GM23338 (cell line): ENCODE measurements around the gene HSDL1. TPM values are rescaled to one million over a fixed set of nuclear protein-coding genes. Genes with fewer than 3 reads are reported as not detected.

Experiments used
- ATAC-seq: fragments of 200-7000 bp; cut with Tn5 transposase; 3 replicates; pipeline ENCODE4 v1.9.1; 2020
- DNase-seq: peaks from one replicate; pipeline ENCODE4 v3.0.0-alpha.2; 2015; ENCODE audit warnings: low spot score
- H2AFZ ChIP-seq: fragments of 200-600 bp; sonication (generic); 2 replicates; pipeline ENCODE4 v1.8.0; 2016; ENCODE audit warnings: antibody characterized with exemption, mild to moderate bottlenecking, moderate library complexity
- H3F3A ChIP-seq: fragments of 200-600 bp; sonication (generic); replicated peaks from 2 replicates; pipeline ENCODE4 v1.8.0; 2017; ENCODE audit warnings: antibody characterized with exemption, mixed run types, low read depth
- H3K27ac ChIP-seq: fragments of 200-600 bp; sonication (generic); 2 replicates; pipeline ENCODE4 v1.6.1; 2016; ENCODE audit warnings: low read depth
- H3K27me3 ChIP-seq: fragments of 200-600 bp; sonication (generic); 2 replicates; pipeline ENCODE4 v1.8.0; 2016; ENCODE audit warnings: mild to moderate bottlenecking, mixed run types, moderate library complexity; ENCODE audit not compliant: insufficient read depth
- H3K36me3 ChIP-seq: fragments of 200-600 bp; sonication (generic); 2 replicates; pipeline ENCODE4 v1.8.0; 2016; ENCODE audit warnings: mild to moderate bottlenecking; ENCODE audit not compliant: insufficient read depth
- H3K4me1 ChIP-seq: fragments of 200-600 bp; sonication (generic); 2 replicates; pipeline ENCODE4 v1.8.0; 2016; ENCODE audit warnings: mild to moderate bottlenecking, moderate library complexity; ENCODE audit not compliant: insufficient read depth
- H3K4me2 ChIP-seq: fragments of 200-600 bp; sonication (generic); 2 replicates; pipeline ENCODE4 v1.7.1; 2017; ENCODE audit warnings: mixed run types
- H3K4me3 ChIP-seq: fragments of 200-600 bp; sonication (generic); 2 replicates; pipeline ENCODE4 v1.6.1; 2016; ENCODE audit warnings: mixed run types
- H3K79me2 ChIP-seq: fragments of 200-600 bp; sonication (generic); replicated peaks from 2 replicates; pipeline ENCODE4 v1.8.0; 2017; ENCODE audit warnings: mild to moderate bottlenecking; ENCODE audit not compliant: insufficient read depth
- H3K9me2 ChIP-seq: fragments of 200-600 bp; sonication (generic); 2 replicates; pipeline ENCODE4 v1.8.0; 2017; ENCODE audit not compliant: insufficient read depth
- H4K20me1 ChIP-seq: fragments of 200-600 bp; sonication (generic); replicated peaks from 2 replicates; pipeline ENCODE4 v1.8.0; 2017; ENCODE audit warnings: mild to moderate bottlenecking; ENCODE audit not compliant: insufficient read depth
- H3K27ac Mint-ChIP-seq: 2 replicates; pipeline ENCODE4 v1.8.0; 2020; ENCODE audit warnings: inconsistent platforms, mild to moderate bottlenecking, moderate library complexity, mixed read lengths
- H3K27me3 Mint-ChIP-seq: 3 replicates; pipeline ENCODE4 v1.8.0; 2022; ENCODE audit warnings: low read depth, mild to moderate bottlenecking, moderate library complexity, mixed read lengths, inconsistent platforms; ENCODE audit not compliant: insufficient read depth, poor library complexity
- H3K36me3 Mint-ChIP-seq: 3 replicates; pipeline ENCODE4 v1.8.0; 2021; ENCODE audit warnings: low read depth, mild to moderate bottlenecking, inconsistent platforms, moderate library complexity, mixed read lengths
- H3K4me1 Mint-ChIP-seq: 3 replicates; pipeline ENCODE4 v1.8.0; 2020; ENCODE audit warnings: mild to moderate bottlenecking, inconsistent platforms, mixed read lengths
- H3K4me3 Mint-ChIP-seq: 3 replicates; pipeline ENCODE4 v1.8.0; 2021; ENCODE audit warnings: moderate library complexity, mild to moderate bottlenecking, inconsistent platforms, mixed read lengths
- H3K9me3 Mint-ChIP-seq: 3 replicates; pipeline ENCODE4 v1.8.0; 2020; ENCODE audit warnings: moderate library complexity, mild to moderate bottlenecking, inconsistent platforms, mixed read lengths
- CREB1 ChIP-seq: fragments of 250-450 bp; sonication (Bioruptor Pico); IDR thresholded peaks from 2 replicates; pipeline ENCODE4 v1.5.0; 2020; ENCODE audit warnings: low read depth, mild to moderate bottlenecking, moderate library complexity
- CTCF ChIP-seq, 2 experiments: fragments of 200-600 bp in 1 of 2; sonication (generic) in 1 of 2; conservative IDR thresholded peaks; 2 replicates each; pipeline versions ENCODE4 v1.5.1 to v1.6.1; 2016 to 2017; ENCODE audit warnings: antibody characterized with exemption in 2 of 2, low read depth in 2 of 2, mild to moderate bottlenecking in 2 of 2, moderate library complexity in 1 of 2
- NANOG ChIP-seq: IDR thresholded peaks from 2 replicates; pipeline ENCODE4 v1.6.1; 2016; ENCODE audit warnings: antibody characterized with exemption, borderline replicate concordance
- POLR2AphosphoS5 ChIP-seq: IDR thresholded peaks from 2 replicates; pipeline ENCODE4 v1.6.1; 2016; ENCODE audit warnings: antibody characterized with exemption, low read depth
- ZNF331 ChIP-seq: fragments of 250-450 bp; sonication (Bioruptor Pico); IDR thresholded peaks from 2 replicates; pipeline ENCODE4 v1.5.0; 2020; ENCODE audit warnings: low read depth, mild to moderate bottlenecking, moderate library complexity
- polyA plus RNA-seq: library from polyadenylated mRNA; unstranded; fragments of >200 nt; fragmentation: Nextera tagmentation; extraction: Ambion mirVana; gene quantifications from 2 replicates; pipeline ENCODE4 v1.2.1, GENCODE V29; 2016
- total RNA-seq: library from RNA; depleted of rRNA; stranded (reverse); fragments of >200 nt; shearing (Covaris generic); gene quantifications from 2 replicates; pipeline ENCODE4 v1.2.3, GENCODE V29; 2014
- TF ChIP-seq, protein P1 (sequence below): fragments of 250-450 bp; sonication (Bioruptor Pico); IDR thresholded peaks from 2 replicates; pipeline ENCODE4 v1.5.0; 2020; ENCODE audit warnings: mild to moderate bottlenecking, moderate library complexity
- TF ChIP-seq, protein P2 (sequence below): IDR thresholded peaks from 2 replicates; pipeline ENCODE4 v1.6.1; 2016; ENCODE audit warnings: antibody characterized with exemption
- TF ChIP-seq, protein P3 (sequence below): IDR thresholded peaks from one replicate; pipeline ENCODE4 v1.6.1; 2018; ENCODE audit warnings: antibody characterized with exemption; ENCODE audit not compliant: unreplicated experiment

Gene HSDL1
- total and polyA plus RNA-seq, 2 experiments from 2014 or later, result 16.6 to 46.1 TPM

GRCh38 chr16:84075376-84075775, 69.6 kb downstream of the HSDL1 start (continued):
- TF ChIP-seq CTCF (conservative IDR thresholded peaks at IDR 0.05; ENCODE audit: low read depth in 2 of 2) (no peak), NANOG (no peak), ZNF331 (CRISPR knock-in tag) (no peak), POLR2AphosphoS5 (no peak), CREB1 (CRISPR knock-in tag) (no peak)
- TF ChIP-seq, protein P1, sequence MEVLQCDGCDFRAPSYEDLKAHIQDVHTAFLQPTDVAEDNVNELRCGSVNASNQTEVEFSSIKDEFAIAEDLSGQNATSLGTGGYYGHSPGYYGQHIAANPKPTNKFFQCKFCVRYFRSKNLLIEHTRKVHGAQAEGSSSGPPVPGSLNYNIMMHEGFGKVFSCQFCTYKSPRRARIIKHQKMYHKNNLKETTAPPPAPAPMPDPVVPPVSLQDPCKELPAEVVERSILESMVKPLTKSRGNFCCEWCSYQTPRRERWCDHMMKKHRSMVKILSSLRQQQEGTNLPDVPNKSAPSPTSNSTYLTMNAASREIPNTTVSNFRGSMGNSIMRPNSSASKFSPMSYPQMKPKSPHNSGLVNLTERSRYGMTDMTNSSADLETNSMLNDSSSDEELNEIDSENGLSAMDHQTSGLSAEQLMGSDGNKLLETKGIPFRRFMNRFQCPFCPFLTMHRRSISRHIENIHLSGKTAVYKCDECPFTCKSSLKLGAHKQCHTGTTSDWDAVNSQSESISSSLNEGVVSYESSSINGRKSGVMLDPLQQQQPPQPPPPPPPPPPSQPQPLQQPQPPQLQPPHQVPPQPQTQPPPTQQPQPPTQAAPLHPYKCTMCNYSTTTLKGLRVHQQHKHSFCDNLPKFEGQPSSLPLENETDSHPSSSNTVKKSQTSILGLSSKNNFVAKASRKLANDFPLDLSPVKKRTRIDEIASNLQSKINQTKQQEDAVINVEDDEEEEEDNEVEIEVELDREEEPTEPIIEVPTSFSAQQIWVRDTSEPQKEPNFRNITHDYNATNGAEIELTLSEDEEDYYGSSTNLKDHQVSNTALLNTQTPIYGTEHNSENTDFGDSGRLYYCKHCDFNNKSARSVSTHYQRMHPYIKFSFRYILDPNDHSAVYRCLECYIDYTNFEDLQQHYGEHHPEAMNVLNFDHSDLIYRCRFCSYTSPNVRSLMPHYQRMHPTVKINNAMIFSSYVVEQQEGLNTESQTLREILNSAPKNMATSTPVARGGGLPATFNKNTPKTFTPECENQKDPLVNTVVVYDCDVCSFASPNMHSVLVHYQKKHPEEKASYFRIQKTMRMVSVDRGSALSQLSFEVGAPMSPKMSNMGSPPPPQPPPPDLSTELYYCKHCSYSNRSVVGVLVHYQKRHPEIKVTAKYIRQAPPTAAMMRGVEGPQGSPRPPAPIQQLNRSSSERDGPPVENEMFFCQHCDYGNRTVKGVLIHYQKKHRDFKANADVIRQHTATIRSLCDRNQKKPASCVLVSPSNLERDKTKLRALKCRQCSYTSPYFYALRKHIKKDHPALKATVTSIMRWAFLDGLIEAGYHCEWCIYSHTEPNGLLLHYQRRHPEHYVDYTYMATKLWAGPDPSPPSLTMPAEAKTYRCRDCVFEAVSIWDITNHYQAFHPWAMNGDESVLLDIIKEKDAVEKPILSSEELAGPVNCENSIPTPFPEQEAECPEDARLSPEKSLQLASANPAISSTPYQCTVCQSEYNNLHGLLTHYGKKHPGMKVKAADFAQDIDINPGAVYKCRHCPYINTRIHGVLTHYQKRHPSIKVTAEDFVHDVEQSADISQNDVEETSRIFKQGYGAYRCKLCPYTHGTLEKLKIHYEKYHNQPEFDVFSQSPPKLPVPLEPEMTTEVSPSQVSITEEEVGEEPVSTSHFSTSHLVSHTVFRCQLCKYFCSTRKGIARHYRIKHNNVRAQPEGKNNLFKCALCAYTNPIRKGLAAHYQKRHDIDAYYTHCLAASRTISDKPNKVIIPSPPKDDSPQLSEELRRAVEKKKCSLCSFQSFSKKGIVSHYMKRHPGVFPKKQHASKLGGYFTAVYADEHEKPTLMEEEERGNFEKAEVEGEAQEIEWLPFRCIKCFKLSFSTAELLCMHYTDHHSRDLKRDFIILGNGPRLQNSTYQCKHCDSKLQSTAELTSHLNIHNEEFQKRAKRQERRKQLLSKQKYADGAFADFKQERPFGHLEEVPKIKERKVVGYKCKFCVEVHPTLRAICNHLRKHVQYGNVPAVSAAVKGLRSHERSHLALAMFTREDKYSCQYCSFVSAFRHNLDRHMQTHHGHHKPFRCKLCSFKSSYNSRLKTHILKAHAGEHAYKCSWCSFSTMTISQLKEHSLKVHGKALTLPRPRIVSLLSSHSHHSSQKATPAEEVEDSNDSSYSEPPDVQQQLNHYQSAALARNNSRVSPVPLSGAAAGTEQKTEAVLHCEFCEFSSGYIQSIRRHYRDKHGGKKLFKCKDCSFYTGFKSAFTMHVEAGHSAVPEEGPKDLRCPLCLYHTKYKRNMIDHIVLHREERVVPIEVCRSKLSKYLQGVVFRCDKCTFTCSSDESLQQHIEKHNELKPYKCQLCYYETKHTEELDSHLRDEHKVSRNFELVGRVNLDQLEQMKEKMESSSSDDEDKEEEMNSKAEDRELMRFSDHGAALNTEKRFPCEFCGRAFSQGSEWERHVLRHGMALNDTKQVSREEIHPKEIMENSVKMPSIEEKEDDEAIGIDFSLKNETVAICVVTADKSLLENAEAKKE, result no peak

- Histone ChIP-seq H2AFZ (no peak overlapping the region), H3K36me3 (no peaks in the 10 kb centered on the region), H3K9me2 (no peaks in the 10 kb centered on the region), H3K79me2 (no peaks in the 10 kb centered on the region), H3K4me3 (no peak overlapping the region), H3F3A (no peaks in the 10 kb centered on the region), H3K27ac (no peak overlapping the region), H3K4me1 (no peaks in the 10 kb centered on the region), H3K4me2 (no peak overlapping the region), H3K27me3 (no peaks in the 10 kb centered on the region), H4K20me1 (no peaks in the 10 kb centered on the region)
- ATAC-seq, result no peak
- Mint-ChIP-seq H3K27ac (no peak overlapping the region), H3K4me1 (no peaks in the 10 kb centered on the region), H3K4me3 (no peak overlapping the region), H3K9me3 (no peaks in the 10 kb centered on the region), H3K27me3 (no peaks in the 10 kb centered on the region), H3K36me3 (peaks cover 31% of the 10 kb centered on the region)
- TF ChIP-seq, protein P2, sequence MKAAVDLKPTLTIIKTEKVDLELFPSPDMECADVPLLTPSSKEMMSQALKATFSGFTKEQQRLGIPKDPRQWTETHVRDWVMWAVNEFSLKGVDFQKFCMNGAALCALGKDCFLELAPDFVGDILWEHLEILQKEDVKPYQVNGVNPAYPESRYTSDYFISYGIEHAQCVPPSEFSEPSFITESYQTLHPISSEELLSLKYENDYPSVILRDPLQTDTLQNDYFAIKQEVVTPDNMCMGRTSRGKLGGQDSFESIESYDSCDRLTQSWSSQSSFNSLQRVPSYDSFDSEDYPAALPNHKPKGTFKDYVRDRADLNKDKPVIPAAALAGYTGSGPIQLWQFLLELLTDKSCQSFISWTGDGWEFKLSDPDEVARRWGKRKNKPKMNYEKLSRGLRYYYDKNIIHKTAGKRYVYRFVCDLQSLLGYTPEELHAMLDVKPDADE, result no peak
- TF ChIP-seq, protein P3, sequence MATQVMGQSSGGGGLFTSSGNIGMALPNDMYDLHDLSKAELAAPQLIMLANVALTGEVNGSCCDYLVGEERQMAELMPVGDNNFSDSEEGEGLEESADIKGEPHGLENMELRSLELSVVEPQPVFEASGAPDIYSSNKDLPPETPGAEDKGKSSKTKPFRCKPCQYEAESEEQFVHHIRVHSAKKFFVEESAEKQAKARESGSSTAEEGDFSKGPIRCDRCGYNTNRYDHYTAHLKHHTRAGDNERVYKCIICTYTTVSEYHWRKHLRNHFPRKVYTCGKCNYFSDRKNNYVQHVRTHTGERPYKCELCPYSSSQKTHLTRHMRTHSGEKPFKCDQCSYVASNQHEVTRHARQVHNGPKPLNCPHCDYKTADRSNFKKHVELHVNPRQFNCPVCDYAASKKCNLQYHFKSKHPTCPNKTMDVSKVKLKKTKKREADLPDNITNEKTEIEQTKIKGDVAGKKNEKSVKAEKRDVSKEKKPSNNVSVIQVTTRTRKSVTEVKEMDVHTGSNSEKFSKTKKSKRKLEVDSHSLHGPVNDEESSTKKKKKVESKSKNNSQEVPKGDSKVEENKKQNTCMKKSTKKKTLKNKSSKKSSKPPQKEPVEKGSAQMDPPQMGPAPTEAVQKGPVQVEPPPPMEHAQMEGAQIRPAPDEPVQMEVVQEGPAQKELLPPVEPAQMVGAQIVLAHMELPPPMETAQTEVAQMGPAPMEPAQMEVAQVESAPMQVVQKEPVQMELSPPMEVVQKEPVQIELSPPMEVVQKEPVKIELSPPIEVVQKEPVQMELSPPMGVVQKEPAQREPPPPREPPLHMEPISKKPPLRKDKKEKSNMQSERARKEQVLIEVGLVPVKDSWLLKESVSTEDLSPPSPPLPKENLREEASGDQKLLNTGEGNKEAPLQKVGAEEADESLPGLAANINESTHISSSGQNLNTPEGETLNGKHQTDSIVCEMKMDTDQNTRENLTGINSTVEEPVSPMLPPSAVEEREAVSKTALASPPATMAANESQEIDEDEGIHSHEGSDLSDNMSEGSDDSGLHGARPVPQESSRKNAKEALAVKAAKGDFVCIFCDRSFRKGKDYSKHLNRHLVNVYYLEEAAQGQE, result no peak
- no peak for DNase-seq
Measured at GRCh38 chr16:84074721-84075120, 70.3 kb downstream of the HSDL1 start.
